HL-60/S4 treated with phorbol 12-myristate 13-acetate at 8.2 ng/mL for 4 days and 3 days (cell line): ENCODE measurements around the gene FGD4.
"Not testable (repeated sequence)": the region's sequence is repeated elsewhere in the genome, so short reads cannot be mapped to it uniquely, and the experiment has no call there.

Source experiments
- in situ Hi-C: fragments of 300-500 bp; cut with MboI; formaldehyde crosslinking; loops from 2 replicates; pipeline ENCODE4 v1.15.0; 2022; ENCODE audit warnings: low sequenced_read_pairs

Gene FGD4

GRCh38 chr12:32546272-32546671 lies 146.9 kb downstream of the FGD4 start:
- in situ Hi-C loops = no loop called here

DNA sequence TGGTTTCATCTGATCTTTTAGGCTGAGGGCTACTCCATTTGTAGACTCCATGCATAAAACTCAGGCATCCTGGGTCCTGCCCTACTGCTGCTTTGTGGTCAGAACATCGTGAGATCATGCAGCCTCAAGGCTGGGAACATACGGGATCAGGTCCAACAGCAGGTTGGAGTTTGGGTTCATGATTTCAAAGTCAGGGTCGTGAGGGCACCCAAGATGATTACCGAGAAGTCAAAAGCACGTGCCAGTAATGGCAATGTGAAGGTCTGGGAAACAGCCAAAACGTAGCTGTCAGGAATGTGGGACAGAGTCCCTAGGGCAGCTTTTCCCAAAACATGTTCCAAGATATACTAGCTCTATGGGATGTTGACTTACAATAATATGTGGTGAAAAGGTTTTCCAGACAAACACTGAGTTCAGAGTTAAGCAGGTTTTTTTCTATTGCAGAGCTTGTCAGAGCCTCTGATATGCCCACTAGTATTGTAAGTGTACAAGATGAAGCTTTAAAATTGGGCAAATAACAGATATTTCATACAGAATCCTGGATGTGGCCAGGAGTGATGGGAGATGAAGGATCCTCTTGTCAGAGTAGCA lies 149.4 kb downstream of the FGD4 start:
- in situ Hi-C loops = no loop called here

- in situ Hi-C loops = no loop called here
Measured at GRCh38 chr12:32549675-32550079, 150.3 kb downstream of the FGD4 start.

DNA sequence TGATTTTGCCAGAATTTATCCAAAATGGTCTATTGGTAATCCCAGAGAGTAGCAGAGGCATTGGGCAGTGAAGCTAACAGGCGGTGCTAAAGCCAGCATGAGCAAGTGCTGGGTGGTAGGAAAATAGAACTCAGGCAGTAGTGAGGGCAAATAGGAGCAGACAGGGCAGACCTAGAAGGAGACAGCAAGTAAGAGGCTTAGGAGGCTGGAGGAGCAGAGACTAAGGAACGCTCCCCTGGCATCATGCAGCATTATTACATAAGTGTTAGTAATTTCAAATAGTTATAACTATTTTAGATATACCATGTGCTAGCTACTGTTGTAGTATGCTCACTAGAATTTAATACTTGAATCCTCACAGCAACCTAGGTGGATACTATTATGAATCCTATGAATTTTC lies 151.7 kb downstream of the FGD4 start:
- in situ Hi-C loops = no loop called here

- in situ Hi-C loops = no loop called here
Measured at GRCh38 chr12:32558903-32559302, 159.5 kb downstream of the FGD4 start.

DNA sequence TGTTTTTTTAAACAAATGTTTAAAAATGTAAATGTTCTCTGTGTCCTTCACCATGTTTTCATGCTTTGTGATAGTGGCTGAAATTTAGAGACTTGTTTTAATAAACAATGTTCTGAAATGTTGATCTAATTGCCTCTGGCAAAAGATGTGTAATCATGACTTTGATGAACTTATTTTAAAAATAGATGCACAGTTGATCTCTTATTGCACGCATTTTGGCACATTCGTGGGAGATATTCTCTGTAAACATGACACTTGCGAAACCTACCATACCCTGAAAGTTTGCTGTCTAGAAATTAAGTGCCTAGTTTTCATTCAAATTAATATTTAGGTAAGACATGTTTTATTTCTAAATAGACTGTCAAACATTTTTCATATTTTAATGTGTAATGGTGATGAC lies 160.1 kb downstream of the FGD4 start:
- in situ Hi-C loops = no loop called here

- in situ Hi-C loops = no loop called here
Measured at GRCh38 chr12:32560520-32560919, 161.2 kb downstream of the FGD4 start.

DNA sequence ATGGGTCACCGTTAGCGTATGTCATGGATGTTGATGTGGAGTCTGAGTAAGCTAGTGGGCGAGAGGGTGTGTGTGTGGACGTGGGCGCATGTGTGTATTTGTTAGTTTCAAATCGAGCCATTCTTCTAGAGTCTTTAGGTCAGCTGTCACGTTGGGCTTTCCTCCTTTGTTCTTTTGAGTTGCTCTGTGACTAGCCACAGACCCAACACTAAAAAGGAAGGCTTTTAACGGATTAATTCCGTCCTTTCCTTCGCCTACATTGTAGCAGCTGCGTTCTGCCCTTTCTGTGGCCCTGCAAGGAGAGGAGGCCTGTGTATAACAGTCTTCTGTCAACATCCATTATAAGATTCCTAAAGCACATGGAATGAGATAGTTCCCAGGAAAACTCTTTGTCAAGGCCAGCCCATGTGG lies 162.6 kb downstream of the FGD4 start:
- in situ Hi-C loops = no loop called here

DNA sequence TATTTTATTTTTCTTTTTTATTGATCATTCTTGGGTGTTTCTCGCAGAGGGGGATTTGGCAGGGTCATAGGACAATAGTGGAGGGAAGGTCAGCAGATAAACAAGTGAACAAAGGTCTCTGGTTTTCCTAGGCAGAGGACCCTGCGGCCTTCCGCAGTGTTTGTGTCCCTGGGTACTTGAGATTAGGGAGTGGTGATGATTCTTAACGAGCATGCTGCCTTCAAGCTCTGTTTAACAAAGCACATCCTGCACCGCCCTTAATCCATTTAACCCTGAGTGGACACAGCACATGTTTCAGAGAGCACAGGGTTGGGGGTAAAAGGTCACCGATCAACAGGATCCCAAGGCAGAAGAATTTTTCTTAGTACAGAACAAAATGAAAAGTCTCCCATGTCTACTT lies 163.1 kb downstream of the FGD4 start:
- in situ Hi-C loops = not testable (repeated sequence)

- in situ Hi-C loops = no loop called here
Measured at GRCh38 chr12:32566663-32567295, 167.4 kb downstream of the FGD4 start.

DNA sequence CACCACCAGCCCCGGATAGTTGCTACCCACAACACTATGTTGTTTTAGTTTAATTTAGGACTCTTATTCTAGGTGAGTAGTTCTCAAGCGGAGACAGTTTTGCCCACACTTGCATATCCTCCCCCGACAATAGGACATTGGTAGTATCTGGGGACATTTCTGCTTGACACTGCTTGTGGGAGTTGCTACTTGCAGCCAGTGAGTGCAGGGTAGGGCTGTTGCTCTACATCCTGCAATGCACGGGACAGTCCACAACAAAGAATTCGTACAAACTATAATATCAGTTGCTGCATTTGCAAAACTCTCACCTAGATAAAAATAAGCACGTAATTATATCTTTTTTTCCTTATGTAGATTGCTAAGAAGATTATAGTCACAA lies 167.9 kb downstream of the FGD4 start:
- in situ Hi-C loops = no loop called here

- in situ Hi-C loops = no loop called here
Measured at GRCh38 chr12:32568228-32568627, 168.9 kb downstream of the FGD4 start.

- in situ Hi-C loops = no loop called here
Measured at GRCh38 chr12:32569259-32569658, 169.9 kb downstream of the FGD4 start.

GRCh38 chr12:32574585-32574984 lies 175.2 kb downstream of the FGD4 start:
- in situ Hi-C loops = no loop called here

DNA sequence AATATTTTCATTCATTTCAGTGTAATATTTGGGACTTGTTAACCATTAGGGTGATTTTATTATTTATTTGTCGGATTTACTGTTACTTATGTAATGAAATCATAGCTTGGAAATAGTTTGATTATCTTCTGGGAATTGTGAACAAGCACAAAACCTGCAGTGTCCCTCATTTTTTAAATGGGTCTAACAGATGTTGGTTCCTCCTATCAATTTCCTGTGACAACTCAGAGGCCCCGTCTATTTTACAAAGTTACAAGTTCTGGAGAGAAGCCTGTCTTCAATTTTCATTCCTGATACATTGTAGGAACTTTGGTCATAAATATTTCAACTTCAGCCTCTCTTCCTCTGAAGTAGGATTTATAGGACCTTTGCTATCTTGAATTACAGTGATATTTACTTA lies 178.0 kb downstream of the FGD4 start:
- in situ Hi-C loops = no loop called here

DNA sequence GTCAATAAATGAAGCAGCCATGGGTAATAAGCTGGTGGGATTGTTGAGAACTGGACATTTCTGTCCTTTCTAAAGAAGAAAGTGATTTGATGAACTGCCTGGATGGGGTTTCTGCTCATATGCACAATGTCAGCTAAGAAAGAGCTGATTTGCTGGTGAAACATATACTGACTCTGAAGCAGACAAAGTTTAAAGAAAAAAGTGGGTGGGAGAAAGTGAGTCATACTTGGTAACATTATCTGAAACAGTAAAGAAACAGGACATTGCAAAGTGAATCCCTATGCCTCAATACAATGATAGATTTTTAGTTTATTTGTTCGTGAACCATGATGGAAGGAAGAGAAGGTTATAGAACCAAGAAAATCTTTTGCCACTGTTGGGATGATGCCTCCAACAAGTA lies 184.2 kb downstream of the FGD4 start:
- in situ Hi-C loops = no loop called here

DNA sequence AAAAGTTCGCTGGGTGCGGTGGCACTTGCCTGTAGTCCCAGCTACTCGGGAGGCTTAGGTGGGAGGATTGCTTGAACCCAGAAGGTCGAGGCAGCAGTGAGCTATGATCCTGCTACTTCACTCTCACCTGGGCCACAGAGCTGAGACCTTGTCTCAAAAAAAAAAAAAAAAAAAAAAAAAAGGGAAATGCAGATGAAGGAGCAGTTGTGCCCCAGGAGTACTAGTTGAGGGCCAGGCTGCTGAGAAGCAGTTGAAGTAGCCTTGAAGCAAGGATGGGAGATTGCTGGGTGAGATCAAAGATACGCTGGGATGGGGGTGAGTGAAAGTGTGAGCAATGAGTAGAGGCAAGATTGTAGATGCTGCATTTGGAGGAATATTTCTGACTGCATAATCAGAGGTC lies 186.3 kb downstream of the FGD4 start:
- in situ Hi-C loops = no loop called here

DNA sequence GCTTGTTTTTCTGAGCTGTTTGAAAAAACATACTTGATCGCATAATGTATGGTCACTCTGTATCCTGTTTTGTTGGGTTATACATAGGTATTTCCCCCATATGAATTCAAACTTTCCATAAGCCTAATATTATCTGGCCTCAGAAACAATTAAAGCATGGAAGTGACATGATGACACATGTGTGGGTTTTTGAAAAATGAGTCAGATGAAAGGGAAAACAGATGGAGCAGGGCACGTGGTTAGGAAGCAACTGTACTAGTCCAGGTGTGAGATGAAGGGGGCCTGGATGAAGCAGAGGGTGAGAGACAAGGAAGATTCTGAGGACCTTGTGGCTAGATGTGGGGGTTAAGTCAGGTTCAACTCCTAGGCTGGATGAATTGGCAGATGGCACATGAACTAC lies 187.0 kb downstream of the FGD4 start:
- in situ Hi-C loops = no loop called here

- in situ Hi-C loops = no loop called here
Measured at GRCh38 chr12:32587581-32588495, 188.5 kb downstream of the FGD4 start.

- in situ Hi-C loops = no loop called here
Measured at GRCh38 chr12:32588604-32589003, 189.2 kb downstream of the FGD4 start.

DNA sequence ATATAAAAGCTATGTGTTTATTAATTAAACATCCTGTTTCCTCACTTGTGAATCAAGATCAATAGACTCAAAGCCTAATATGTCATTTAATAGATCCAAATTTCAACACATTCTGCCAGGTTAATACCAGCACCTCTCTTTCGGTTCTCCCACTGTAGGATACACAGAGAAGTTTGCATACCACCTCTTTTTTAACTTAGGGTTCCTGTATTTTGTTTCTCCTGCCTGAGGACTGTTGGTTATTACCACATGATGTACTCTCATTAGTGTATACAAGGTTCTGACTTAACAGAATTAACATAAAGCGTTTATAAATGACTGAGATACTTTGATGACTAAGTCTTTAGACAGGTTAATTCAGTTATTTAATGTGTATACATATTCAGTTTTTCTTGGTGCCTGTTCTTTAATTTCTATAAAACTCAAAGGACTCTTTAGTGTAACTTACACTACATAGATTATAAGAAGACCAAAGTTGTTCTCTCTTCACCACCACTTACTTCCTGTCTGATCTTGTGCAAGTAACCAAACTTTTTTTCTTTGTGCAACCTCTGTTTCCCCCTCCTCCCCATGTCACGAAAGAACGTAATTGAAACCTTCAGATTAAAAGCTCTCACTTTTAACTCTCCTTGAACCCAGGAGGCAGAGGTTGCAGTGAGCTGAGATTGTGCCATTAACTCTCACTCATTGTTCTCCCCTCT lies 190.0 kb downstream of the FGD4 start:
- in situ Hi-C loops = no loop called here
